ENCODE measurements around the gene TPPP2. TPM values are rescaled to one million over a fixed set of nuclear protein-coding genes. Genes with fewer than 3 reads are reported as not detected.

Gene TPPP2
- total RNA-seq, 1 donor from 2014 or later, result not detected

GRCh38 chr14:21075719-21076437 lies 45.9 kb downstream of the TPPP2 start:
- peaks cover 18% of the 10 kb centered on the region for H3K36me3 Mint-ChIP-seq (ENCODE audit: unreplicated experiment)
- TF ChIP-seq CTCF (IDR thresholded peaks at IDR 0.05; ENCODE audit: partially characterized antibody, unreplicated experiment), result no peak
- H3K4me3 Mint-ChIP-seq (ENCODE audit: unreplicated experiment), result no peak overlapping the region
- H3K27me3 Mint-ChIP-seq (ENCODE audit: unreplicated experiment), result peaks cover 21% of the 10 kb centered on the region
- no peak overlapping the region for H3K27ac Mint-ChIP-seq (ENCODE audit: unreplicated experiment)
- H3K9me3 Mint-ChIP-seq (ENCODE audit: unreplicated experiment), result peaks cover 14% of the 10 kb centered on the region
- DNase-seq, result no peak
- H3K4me1 Mint-ChIP-seq (ENCODE audit: low read depth, unreplicated experiment), result peaks cover 12% of the 10 kb centered on the region

- no peak for TF ChIP-seq CTCF (IDR thresholded peaks at IDR 0.05; ENCODE audit: partially characterized antibody, unreplicated experiment)
- Mint-ChIP-seq H3K4me1 (ENCODE audit: low read depth, unreplicated experiment) (peaks cover 3% of the 10 kb centered on the region), H3K9me3 (ENCODE audit: unreplicated experiment) (peaks cover 15% of the 10 kb centered on the region), H3K27ac (ENCODE audit: unreplicated experiment) (no peak overlapping the region), H3K36me3 (ENCODE audit: unreplicated experiment) (peaks cover 18% of the 10 kb centered on the region), H3K27me3 (ENCODE audit: unreplicated experiment) (peaks cover 13% of the 10 kb centered on the region), H3K4me3 (ENCODE audit: unreplicated experiment) (no peak overlapping the region)
- DNase-seq, result no peak
Observed at GRCh38 chr14:21077672-21078071, 47.7 kb downstream of the TPPP2 start.

- Mint-ChIP-seq H3K4me3 (ENCODE audit: unreplicated experiment) (no peak overlapping the region), H3K27me3 (ENCODE audit: unreplicated experiment) (peaks cover 11% of the 10 kb centered on the region), H3K36me3 (ENCODE audit: unreplicated experiment) (peaks cover 16% of the 10 kb centered on the region), H3K9me3 (ENCODE audit: unreplicated experiment) (peaks cover 14% of the 10 kb centered on the region), H3K27ac (ENCODE audit: unreplicated experiment) (no peak overlapping the region), H3K4me1 (ENCODE audit: low read depth, unreplicated experiment) (peaks cover 1% of the 10 kb centered on the region)
- no peak for TF ChIP-seq CTCF (IDR thresholded peaks at IDR 0.05; ENCODE audit: partially characterized antibody, unreplicated experiment)
- no peak for DNase-seq
Observed at GRCh38 chr14:21078287-21078686, 48.3 kb downstream of the TPPP2 start.

- Mint-ChIP-seq H3K27me3 (ENCODE audit: unreplicated experiment) (peaks cover 7% of the 10 kb centered on the region), H3K4me1 (ENCODE audit: low read depth, unreplicated experiment) (no peaks in the 10 kb centered on the region), H3K27ac (ENCODE audit: unreplicated experiment) (no peak overlapping the region), H3K4me3 (ENCODE audit: unreplicated experiment) (no peak overlapping the region), H3K9me3 (ENCODE audit: unreplicated experiment) (peaks cover 11% of the 10 kb centered on the region), H3K36me3 (ENCODE audit: unreplicated experiment) (peaks cover 12% of the 10 kb centered on the region)
- TF ChIP-seq CTCF (IDR thresholded peaks at IDR 0.05; ENCODE audit: partially characterized antibody, unreplicated experiment), result no peak
- DNase-seq, result no peak
Observed at GRCh38 chr14:21078726-21079125, 48.7 kb downstream of the TPPP2 start.

- DNase-seq, result no peak
- H3K27ac Mint-ChIP-seq (ENCODE audit: unreplicated experiment), result no peak overlapping the region
- peaks cover 2% of the 10 kb centered on the region for H3K4me1 Mint-ChIP-seq (ENCODE audit: low read depth, unreplicated experiment)
- H3K36me3 Mint-ChIP-seq (ENCODE audit: unreplicated experiment), result peaks cover 5% of the 10 kb centered on the region
- no peak for TF ChIP-seq CTCF (IDR thresholded peaks at IDR 0.05; ENCODE audit: partially characterized antibody, unreplicated experiment)
- H3K4me3 Mint-ChIP-seq (ENCODE audit: unreplicated experiment), result no peak overlapping the region
- H3K27me3 Mint-ChIP-seq (ENCODE audit: unreplicated experiment), result peaks cover 11% of the 10 kb centered on the region
- peaks cover 21% of the 10 kb centered on the region for H3K9me3 Mint-ChIP-seq (ENCODE audit: unreplicated experiment)
Observed at GRCh38 chr14:21081521-21082142, 51.6 kb downstream of the TPPP2 start.
